GM19328 (cell line): Measurements from ENCODE around the gene SAMD14.

Experiments
- ATAC-seq: cut with Tn5 transposase; IDR thresholded peaks from one replicate; pipeline ENCODE4 v1.9.1; 2021; ENCODE audit warnings: mild to moderate bottlenecking, moderate library complexity; ENCODE audit not compliant: unreplicated experiment

SAMD14 gene

GRCh38 chr17:50148226-50149090 lies 18.5 kb upstream of the SAMD14 start:
- no peak for ATAC-seq

GRCh38 chr17:50147841-50148225 lies 17.9 kb upstream of the SAMD14 start:
- ATAC-seq = no peak

GRCh38 chr17:50146927-50147665 lies 17.1 kb upstream of the SAMD14 start:
- ATAC-seq = no peak

- ATAC-seq = no peak
These were observed 16.4 kb upstream of the SAMD14 start for GRCh38 chr17:50146230-50146926.

- ATAC-seq = no peak
These were observed 15.7 kb upstream of the SAMD14 start for GRCh38 chr17:50145532-50146229.

GRCh38 chr17:50144845-50145531 lies 15.0 kb upstream of the SAMD14 start:
- ATAC-seq = no peak

GRCh38 chr17:50144355-50144754 lies 14.4 kb upstream of the SAMD14 start:
- no peak for ATAC-seq

- ATAC-seq = no peak
These were observed 13.7 kb upstream of the SAMD14 start for GRCh38 chr17:50143461-50144176.

- no peak for ATAC-seq
These were observed 11.8 kb upstream of the SAMD14 start for GRCh38 chr17:50141745-50142110.

- ATAC-seq = no peak
These were observed 11.2 kb upstream of the SAMD14 start for GRCh38 chr17:50141026-50141744.

- no peak for ATAC-seq
These were observed 10.3 kb upstream of the SAMD14 start for GRCh38 chr17:50139950-50140885.

GRCh38 chr17:50139185-50139783 lies 9.3 kb upstream of the SAMD14 start:
- no peak for ATAC-seq

- no peak for ATAC-seq
These were observed 7.1 kb upstream of the SAMD14 start for GRCh38 chr17:50137042-50137441.

GRCh38 chr17:50136096-50136687 lies 6.2 kb upstream of the SAMD14 start:
- no peak for ATAC-seq

- no peak for ATAC-seq
These were observed 5.5 kb upstream of the SAMD14 start for GRCh38 chr17:50135316-50136095.
